Myocyte (in vitro differentiated cells): ENCODE results near the gene FAM20B. TPM values are rescaled to one million over a fixed set of nuclear protein-coding genes. Genes with fewer than 3 reads are reported as not detected.

ENCODE experiments used
- DNase-seq: peaks from one replicate; pipeline ENCODE4 v3.0.0-alpha.2; 2012; ENCODE audit warnings: low read depth
- total RNA-seq: library from RNA; depleted of rRNA; stranded (reverse); fragments of >200 nt; gene quantifications from 2 replicates; pipeline ENCODE4 v1.2.3, GENCODE V29; 2014

The FAM20B gene
- total RNA-seq, 1 donor from 2014 or later = 55.3 TPM

GRCh38 chr1:179091691-179092165, 66.0 kb downstream of the FAM20B start:
- peak; percentile 47 for DNase-seq

- DNase-seq = no peak
These were observed 67.3 kb downstream of the FAM20B start for GRCh38 chr1:179092896-179093461.

GRCh38 chr1:179094818-179095217, 69.1 kb downstream of the FAM20B start:
- DNase-seq = no peak

DNA sequence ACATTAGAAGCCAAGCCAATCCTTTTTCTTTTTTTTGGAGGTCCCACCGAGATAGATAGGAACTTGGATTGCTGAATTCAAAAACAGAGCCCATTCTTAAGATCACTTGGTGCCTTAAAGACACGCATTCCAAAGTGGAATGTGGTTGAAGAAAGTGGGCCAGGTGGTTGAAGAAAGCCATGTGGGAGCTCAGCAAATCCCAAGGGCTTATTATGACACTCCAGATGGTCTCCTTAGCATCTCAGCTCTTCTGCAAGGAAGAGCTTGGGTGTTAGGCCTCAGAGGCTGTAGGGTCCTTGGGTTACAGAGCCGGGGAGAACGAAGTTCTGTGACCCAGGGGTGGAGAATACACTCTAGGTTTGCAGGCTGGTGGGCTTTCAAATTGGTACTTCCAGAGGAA, 69.7 kb downstream of the FAM20B start:
- DNase-seq = no peak

GRCh38 chr1:179095924-179096323, 70.2 kb downstream of the FAM20B start:
- no peak for DNase-seq

DNA sequence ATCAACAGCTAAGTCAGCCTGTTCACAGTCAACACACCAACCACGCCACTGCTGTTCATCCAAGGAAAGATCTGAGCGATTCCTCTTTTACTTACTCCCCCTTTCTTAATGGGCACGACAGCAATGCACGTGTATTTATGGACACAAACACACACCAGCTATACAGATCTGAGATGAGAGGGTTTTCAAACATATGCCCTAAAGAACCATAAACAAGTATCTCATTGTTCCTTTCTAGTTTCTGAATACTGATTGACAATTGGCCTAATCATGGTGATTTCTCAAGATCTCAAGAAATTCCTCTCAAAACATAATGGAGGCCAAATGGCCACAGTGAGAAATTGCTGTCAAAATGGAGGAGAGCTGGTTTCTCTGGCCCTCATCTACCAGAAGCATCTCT, 74.2 kb downstream of the FAM20B start:
- no peak for DNase-seq

DNA sequence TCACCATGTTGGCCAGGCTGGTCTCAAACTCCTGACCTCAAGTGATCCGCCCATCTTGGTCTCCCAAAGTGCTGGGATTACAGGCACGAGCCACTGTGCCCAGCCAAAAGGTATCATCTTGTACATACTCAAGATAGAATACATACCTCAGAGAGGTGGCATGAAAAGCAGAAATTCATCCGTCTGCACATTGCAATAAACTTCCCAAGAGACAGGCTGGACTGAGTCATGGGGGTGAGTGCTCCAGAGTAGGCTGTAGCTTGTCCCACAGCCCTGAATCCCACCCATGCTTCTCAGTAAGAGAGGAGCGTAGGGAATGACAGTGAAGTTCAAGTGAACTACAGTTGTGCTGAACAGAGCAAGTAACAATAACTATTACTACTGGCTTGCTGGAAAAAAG, 75.9 kb downstream of the FAM20B start:
- DNase-seq = no peak

DNA sequence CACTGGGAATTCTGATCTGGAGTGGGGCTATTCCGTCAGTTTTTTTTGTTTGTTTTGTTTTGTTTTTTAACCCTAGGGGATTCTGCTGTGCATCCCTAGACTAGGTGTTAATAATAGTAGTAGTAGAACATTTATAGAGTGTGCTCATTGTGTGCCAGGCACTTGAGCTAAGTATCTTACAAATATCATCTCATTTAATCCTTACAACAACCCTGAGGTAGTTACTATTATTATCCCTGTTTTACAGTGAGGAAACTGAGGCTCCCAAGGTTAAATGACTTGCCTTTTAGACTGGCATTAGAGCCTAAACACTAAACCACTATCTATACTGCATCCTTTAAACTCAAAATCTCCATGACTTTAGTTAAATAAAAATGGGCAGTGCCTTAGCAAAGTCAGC, 78.3 kb downstream of the FAM20B start:
- DNase-seq = no peak

DNA sequence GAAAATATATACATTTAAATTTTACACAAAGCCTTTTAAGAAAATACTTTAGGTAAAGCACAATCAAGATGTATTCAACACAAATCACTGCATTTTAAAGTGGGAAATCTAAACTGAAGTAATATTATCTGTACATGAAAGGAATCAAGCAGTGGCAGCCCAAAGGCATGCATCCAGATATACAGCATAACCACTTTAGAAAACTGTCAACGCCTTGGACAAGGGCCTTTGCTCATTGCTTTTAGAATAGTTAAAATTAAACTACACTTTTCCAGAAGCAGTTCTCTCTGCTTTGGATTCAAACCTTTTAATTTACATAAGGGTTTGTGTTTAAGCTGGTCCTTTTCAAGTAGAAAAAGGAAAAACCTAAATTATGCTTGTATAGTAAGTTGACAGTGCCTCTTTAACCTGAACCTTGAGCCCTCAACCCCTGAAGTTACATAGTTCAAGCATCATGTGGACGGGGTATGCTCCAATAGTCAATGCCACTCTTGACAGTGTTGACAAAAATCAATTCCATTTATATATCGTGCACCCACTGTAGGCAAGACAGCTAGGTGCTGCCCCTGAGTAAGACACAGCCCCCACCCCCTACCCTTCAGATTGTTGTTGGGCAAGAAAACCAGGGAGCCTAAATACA, 79.0 kb downstream of the FAM20B start:
- DNase-seq = no peak

GRCh38 chr1:179105393-179105792, 79.7 kb downstream of the FAM20B start:
- DNase-seq = no peak

- peak; percentile 81 for DNase-seq
These were observed 82.3 kb downstream of the FAM20B start for GRCh38 chr1:179107706-179108629.

GRCh38 chr1:179108644-179109043, 83.0 kb downstream of the FAM20B start:
- no peak for DNase-seq

GRCh38 chr1:179115181-179115580, 89.5 kb downstream of the FAM20B start:
- no peak for DNase-seq

DNA sequence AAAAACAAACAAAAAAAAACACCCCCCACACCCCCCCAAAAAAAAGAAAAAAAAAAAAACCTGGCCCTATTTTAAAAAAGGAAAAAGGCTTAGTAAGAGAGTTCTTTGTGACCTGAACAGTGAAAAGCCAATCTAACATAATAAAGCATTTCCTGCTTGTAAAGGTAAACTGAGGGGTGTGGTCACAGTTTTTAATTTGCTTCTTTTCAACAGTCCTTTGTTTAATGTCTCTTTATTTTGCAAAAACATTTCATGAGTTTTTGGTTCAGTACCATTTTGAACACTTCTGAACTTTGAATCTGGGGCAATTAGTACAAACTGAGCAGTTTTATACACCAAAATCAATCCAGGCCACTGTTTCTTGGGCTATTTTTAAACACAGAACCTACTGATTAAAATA, 93.8 kb downstream of the FAM20B start:
- DNase-seq = no peak

GRCh38 chr1:179120736-179121135, 95.0 kb downstream of the FAM20B start:
- no peak for DNase-seq

DNA sequence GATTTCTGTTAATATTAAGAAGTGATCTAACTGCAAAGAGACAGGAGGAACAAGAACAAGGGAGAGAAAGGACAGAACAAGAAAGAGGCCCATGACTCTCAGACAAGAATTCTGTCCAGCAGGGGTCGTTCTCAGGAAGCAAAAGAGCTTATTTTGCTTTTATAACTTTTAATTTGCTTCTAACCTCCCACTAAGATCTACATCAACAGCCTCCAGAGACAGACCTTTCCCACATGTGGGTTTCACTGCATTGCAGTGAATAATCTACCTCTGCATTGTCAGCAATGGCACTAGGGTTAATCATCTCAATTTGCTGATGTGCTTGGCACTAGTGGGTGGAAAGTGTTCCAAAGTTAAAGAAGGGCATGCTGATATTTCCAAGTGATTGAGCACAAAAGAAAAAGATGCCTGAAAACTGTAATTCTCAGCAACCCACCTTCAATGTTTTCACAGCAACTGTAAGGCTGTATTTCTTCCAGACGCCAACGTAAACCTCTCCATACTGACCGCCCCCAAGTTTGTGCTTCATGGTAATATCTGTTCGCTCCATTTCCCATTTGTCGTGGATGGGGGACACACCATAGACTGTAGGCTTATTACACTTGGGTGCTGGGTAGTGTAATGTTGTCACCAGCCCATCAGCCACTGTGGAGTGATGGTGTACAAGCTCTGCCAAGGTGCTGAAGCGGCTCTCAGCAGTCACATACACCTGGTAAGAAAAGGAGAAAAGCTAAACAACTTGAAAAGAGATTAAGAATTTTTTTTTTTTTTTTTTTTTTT, 95.7 kb downstream of the FAM20B start:
- peak; percentile 41 for DNase-seq

DNA sequence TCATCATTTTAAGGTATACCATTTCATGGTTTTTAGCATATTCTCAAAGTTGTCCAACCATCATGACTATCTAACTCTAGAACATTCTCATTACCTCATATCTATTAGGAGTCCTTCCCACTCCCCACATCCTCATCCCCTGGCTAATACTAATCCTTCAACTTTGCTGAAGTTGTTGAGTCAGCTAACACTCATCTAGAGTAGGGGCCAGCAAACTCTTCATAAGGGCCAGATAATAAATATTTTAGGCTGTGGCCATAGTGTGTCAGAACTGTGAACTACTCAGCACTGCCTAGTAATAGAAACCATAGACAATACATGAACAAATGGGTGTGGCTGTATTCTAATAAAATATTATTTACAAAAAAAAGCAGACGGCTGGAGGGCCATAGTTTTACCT, 99.2 kb downstream of the FAM20B start:
- no peak for DNase-seq
